H1 (cell line): ENCODE data around the gene NNMT. TPM values are rescaled to one million over a fixed set of nuclear protein-coding genes. Genes with fewer than 3 reads are reported as not detected.

Experiments used
- CHD7 ChIP-seq: fragments of 300-600 bp; sonication (generic); IDR thresholded peaks from 2 replicates; pipeline ENCODE4 v1.7.1; 2012; ENCODE audit warnings: low read length, moderate library complexity, mild to moderate bottlenecking, inconsistent platforms; ENCODE audit not compliant: insufficient replicate concordance
- SUZ12 ChIP-seq: fragments of 200-600 bp; sonication (generic); IDR thresholded peaks from 2 replicates; pipeline ENCODE4 v1.6.1; 2012; ENCODE audit warnings: mild to moderate bottlenecking, inconsistent platforms, low read length, moderate library complexity, mixed read lengths
- polyA plus RNA-seq, 7 experiments: library from polyadenylated mRNA; depleted of rRNA in 3 of 7; stranded (reverse) in 5 of 7; unstranded in 2 of 7; fragments of >200 nt in 5 of 7; fragments of 200-250 nt in 2 of 7; gene quantifications; 1 replicate in 5 of 7; 2 replicates in 1 of 7; 4 replicates in 1 of 7; pipeline versions ENCODE4 v1.2.1 to v1.2.3, GENCODE V29; 2011 to 2013; ENCODE audit warnings: missing spikeins in 2 of 7, mixed read lengths in 2 of 7
- total RNA-seq: library from RNA; stranded (reverse); fragmentation: NEBNext Ultra II Directional; extraction: Animal tissue kit (Norgen Biotek cat#: 25700); gene quantifications from 2 replicates; pipeline ENCODE4 v1.2.1, GENCODE V29; 2021

The NNMT gene
- total and polyA plus RNA-seq, 2 of the 8 experiments (the other 6 are each of a cell fraction or from before 2014, with no cell fraction given), result not detected

GRCh38 chr11:114304969-114305368 is 8.8 kb downstream of the NNMT start (continued):
- TF ChIP-seq CHD7 (no peak), SUZ12 (no peak)
